UCSD-AML1 (cell line): ENCODE results near the gene DLL4.

ENCODE experiments used
- DNase-seq: peaks from one replicate; lab custom pipeline; 2025; ENCODE audit not compliant: unreplicated experiment; lab: John Stamatoyannopoulos, UW

The DLL4 gene

DNA sequence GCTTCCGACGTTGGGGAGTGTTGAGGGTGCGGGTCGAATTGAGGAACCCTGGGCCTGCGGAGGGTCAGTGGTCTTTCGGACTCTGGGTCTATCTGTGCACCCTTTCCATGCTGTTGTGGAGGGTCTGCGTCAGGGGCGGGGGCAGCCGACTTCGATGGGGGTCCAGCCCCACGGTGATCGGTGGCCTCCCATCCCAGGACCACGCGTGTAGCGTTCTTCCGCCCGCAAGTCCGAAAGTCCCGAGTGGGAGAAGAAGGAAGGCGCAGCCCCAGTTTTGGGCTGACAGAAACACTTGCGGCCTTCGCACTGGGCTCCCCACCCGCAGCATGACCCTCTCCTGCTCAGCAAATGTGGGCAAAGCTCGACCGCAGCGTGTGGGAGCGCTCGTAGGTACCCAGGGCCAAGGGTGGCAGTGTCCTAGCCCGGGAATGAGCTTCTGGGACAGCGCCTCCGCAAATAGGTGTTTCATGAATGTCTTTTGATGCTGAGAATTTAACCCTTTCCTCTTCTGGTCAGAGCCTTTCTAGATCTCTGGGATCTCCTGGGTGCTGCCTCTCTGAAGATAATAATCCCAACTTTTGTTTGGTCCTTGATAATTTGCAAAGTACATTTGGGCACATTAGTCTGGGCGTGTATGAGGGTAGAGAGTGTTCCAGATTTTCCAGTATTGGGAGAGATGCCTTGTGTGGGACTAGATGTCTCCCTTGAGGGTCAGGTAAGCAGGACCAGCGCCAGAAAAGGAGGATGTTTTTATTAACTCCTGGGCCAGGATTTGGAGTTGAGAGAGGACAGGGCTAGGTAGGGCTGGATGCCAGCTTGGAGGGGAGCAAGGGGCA, 2.3 kb upstream of the DLL4 start:
- DNase-seq: no peak

DNA sequence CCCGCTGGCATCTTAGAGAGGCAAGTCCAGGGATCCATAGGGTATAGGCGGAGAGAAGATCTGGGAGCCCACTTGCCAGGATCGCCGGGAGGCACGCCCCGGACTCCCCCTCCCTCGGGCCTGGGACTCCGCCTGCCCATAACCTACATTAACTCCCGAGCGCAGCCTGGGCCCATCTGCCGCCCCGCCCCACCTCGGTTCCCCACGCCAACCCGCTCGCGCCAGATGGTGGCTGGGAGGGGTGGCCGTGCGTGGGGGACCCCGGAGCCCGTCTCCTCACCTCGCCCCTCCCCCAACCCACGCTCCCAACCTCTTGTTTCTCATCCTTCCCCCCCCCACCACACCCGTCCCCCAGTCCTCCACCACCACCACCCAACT, 1.7 kb upstream of the DLL4 start:
- DNase-seq: no peak

- DNase-seq: no peak
Observed at GRCh38 chr15:40927873-40928806, 1.0 kb upstream of the DLL4 start.

- no peak for DNase-seq
Observed at GRCh38 chr15:40929660-40930429, 705 bp downstream of the DLL4 start.

- DNase-seq: peak; percentile 55
Observed at GRCh38 chr15:40930430-40931299, 1.5 kb downstream of the DLL4 start.

DNA sequence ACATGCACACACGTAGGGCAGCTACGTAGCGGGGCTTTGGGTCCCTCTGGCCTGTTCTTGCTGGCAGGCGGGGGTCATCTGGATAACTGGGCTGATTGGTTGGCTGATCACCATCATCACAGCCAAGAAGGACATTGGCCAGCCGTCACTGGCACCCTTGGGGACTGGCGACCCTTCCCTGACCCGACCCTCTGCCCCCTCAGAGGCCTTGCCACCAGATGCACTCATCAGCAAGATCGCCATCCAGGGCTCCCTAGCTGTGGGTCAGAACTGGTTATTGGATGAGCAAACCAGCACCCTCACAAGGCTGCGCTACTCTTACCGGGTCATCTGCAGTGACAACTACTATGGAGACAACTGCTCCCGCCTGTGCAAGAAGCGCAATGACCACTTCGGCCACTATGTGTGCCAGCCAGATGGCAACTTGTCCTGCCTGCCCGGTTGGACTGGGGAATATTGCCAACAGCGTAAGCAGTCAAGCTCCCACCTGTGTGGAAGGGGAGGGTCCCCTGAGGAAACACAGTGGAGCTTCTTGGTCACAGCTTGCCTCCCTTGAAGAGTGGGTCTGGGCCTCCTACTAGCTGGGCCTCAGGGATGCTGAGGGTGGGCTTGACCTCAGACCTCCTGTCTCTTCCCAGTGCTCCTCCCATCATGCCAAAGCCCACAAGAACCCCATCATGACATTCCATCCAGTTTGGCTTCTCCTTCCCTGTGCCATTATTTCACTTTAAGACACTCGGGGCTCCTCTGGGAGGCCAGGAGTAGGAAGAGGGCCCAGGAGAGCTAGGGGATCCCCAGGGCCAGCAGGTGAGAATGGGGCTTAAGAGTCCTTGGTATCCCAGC, 2.4 kb downstream of the DLL4 start:
- no peak for DNase-seq

DNA sequence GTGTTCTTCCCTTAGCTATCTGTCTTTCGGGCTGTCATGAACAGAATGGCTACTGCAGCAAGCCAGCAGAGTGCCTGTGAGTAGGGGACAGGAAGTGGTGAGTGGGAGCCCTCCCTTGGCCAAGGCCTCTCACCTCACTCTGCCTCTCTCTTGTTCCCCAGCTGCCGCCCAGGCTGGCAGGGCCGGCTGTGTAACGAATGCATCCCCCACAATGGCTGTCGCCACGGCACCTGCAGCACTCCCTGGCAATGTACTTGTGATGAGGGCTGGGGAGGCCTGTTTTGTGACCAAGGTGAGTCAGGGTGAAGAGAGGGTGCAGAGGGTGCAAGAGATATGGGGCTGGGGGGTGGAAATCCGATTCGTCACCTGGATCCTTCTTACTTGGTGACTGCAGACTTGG, 3.0 kb downstream of the DLL4 start:
- peak; percentile 56 for DNase-seq

DNA sequence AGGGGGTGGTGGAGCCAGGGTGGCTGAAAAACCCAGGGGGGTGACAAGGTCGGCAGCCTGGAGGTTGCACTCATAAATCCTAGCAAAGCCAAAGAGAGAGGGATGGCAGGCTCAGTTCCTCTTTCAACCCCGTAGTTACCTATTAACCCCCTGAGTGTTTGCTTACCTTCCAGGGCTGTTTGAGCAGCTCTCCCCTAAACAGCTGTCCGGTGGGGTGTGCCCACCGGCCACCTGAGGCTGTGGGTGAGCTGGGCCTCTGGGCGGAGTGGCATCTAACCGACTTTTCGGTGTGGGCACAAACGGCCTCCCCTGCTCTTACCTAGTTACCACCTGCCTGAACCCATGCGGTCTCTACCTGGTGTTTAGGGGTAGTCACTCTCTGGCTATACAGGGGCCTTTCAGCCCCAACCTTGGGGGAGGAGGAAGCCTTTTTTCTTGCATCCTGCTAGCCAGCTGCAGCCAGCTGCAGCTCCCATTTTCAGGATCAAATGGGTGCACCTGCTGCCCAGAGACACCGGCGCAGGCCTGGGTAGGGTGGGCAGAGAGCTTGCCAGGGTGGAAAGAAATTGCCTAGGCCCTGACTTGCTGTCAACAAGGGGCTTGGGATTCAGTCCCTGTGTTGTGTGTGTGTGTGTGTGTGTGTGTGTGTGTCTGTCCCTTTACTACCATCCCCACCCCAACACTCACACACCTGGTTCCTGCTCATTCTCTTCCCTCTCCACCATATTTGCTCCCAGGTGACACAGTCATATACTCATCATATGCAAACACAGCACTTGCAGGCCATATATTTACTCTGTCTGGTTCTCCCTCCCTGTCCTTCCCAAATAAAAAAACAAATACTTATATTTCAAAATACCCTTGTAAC, 3.7 kb downstream of the DLL4 start:
- no peak for DNase-seq

DNA sequence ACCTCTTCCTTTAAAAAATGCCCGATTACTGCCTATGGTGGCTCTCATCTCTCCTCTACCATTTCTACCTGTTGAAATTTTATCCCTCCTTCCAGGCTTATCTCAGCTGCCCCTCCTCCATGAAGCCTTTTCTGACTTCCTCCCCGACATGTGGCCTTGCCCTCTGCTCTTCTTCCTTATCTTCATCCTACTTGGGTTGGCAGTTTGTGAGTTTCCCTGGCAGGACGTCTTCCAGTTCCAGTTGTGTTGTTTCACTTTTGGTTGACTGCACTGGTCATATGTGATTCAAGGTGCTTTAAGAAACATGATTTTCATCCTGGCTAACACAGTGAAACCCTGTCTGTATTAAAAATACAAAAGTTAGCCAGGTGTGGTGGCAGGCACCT, 4.4 kb downstream of the DLL4 start:
- no peak for DNase-seq

DNA sequence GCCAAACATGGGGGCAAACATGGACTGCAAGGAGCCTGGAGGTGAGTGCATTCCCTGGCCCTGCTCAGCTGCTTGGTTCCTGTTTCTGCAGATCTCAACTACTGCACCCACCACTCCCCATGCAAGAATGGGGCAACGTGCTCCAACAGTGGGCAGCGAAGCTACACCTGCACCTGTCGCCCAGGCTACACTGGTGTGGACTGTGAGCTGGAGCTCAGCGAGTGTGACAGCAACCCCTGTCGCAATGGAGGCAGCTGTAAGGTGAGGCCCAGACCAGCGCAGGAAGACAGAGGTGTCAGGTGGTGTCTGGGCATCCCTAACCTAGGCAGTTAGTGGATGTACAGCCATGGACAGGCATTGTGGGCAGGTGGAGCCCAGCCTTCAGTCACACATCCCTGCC, 5.3 kb downstream of the DLL4 start:
- DNase-seq: no peak

GRCh38 chr15:40936234-40936708, 7.1 kb downstream of the DLL4 start:
- DNase-seq: no peak

- DNase-seq: no peak
Observed at GRCh38 chr15:40936709-40937666, 7.8 kb downstream of the DLL4 start.

- DNase-seq: no peak
Observed at GRCh38 chr15:40937762-40938535, 8.8 kb downstream of the DLL4 start.

GRCh38 chr15:40938536-40938870, 9.4 kb downstream of the DLL4 start:
- no peak for DNase-seq

DNA sequence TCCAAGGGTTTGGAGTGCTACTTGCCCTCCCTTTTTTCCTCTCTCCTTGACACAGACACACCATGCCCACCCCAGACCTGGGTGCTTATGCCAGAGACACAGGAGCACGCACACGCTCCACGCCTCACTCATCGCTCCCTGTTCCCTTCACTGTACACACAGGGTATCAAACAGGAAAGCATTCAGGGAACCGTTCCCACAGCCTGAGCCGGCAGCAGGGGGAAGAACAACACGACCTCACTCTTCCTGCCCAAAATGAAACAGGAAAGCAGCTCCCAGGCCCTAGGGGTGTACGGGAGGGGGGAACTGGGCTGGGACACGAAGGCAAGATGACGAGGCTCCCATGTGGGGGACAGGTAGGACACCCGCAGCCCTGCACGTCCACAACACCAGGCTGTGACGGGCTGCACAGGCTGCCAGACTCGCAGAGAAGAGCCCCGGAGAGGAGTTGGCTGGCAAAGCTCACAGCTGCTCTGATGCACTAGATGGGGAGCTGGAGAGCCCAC, 11.2 kb downstream of the DLL4 start:
- peak; percentile 62 for DNase-seq

DNA sequence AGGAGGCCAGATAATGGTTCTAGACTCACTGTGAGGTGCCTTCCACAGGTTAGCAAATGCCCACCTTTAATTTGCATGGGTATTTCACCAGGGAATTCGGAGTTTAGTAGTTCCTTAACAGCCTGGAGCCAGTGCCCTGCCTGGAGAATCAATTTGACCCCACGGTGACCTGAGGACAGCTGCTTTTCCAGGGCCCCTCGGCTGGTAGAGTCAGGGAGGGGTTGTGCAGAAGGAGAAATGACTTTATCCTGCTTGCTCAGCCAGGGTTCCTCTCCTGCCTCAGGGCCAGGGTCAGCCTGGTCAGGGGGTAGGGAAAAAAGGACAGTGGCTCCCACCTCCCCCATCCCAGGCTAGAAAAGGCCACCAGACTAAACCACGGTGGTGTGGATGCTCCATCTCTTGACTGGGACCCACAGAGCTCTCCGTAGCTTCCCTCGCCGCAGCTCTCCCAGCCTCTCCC, 12.0 kb downstream of the DLL4 start:
- DNase-seq: peak; percentile 62
